Tibial nerve (tissue), 3 donors: ENCODE measurements around the gene SEMA3G.

Source experiments
- POLR2A ChIP-seq, 2 donors: fragments of 450-650 bp; IDR thresholded peaks; one replicate each; pipeline ENCODE4 v1.6.1; 2017; ENCODE audit warnings: antibody characterized with exemption in 2 of 2, mild to moderate bottlenecking in 2 of 2, moderate library complexity in 2 of 2
- TF ChIP-seq, protein P1 (sequence below), 5 experiments: fragments of 200-600 bp in 3 of 5; fragments of 450-650 bp in 2 of 5; sonication (generic) in 3 of 5; IDR thresholded peaks; one replicate each; pipeline ENCODE4 v1.5.1; 2016 to 2019; ENCODE audit warnings: antibody characterized with exemption in 5 of 5, mild to moderate bottlenecking in 3 of 5, moderate library complexity in 2 of 5

DNA sequence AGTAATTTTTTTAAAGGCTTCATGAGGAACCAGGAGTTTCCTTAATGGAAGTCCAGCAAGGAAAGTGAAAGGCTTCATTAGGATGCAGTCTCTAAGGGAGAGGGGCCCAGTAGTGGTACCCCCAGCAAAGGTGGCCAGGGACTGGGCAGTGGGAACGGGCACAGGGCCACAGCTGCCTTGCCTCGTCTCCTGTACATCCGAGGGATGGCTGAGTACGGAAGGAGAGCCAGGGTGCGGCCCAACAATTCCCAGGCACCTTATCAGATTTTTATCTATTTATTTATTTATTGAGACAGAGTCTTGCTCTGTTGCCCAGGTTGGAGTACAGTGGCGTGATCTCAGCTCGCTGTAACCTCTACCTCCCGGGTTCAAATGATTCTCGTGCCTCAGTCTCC is 14.5 kb downstream of the SEMA3G start:
- TF ChIP-seq, protein P1, sequence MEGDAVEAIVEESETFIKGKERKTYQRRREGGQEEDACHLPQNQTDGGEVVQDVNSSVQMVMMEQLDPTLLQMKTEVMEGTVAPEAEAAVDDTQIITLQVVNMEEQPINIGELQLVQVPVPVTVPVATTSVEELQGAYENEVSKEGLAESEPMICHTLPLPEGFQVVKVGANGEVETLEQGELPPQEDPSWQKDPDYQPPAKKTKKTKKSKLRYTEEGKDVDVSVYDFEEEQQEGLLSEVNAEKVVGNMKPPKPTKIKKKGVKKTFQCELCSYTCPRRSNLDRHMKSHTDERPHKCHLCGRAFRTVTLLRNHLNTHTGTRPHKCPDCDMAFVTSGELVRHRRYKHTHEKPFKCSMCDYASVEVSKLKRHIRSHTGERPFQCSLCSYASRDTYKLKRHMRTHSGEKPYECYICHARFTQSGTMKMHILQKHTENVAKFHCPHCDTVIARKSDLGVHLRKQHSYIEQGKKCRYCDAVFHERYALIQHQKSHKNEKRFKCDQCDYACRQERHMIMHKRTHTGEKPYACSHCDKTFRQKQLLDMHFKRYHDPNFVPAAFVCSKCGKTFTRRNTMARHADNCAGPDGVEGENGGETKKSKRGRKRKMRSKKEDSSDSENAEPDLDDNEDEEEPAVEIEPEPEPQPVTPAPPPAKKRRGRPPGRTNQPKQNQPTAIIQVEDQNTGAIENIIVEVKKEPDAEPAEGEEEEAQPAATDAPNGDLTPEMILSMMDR (IDR thresholded peaks at IDR 0.05) = no peak
- TF ChIP-seq POLR2A (IDR thresholded peaks at IDR 0.05) = no peak
